HEK293 (cell line): ENCODE measurements around the gene SGMS1.

ENCODE experiments used
- FEZF1 ChIP-seq: fragments of 450-650 bp; formaldehyde crosslinking; IDR thresholded peaks from 2 replicates; pipeline ENCODE4 v1.5.1; 2016; ENCODE audit warnings: missing biosample characterization, missing genetic modification characterization
- MEIS1 ChIP-seq: sonication (generic); formaldehyde crosslinking; IDR thresholded peaks from 2 replicates; pipeline ENCODE4 v1.8.1; 2022; ENCODE audit warnings: missing genetic modification reagents, mild to moderate bottlenecking, borderline replicate concordance
- OSR2 ChIP-seq: fragments of 450-650 bp; formaldehyde crosslinking; IDR thresholded peaks from 2 replicates; pipeline ENCODE4 v1.5.1; 2016; ENCODE audit warnings: missing biosample characterization, missing genetic modification characterization
- OVOL3 ChIP-seq: fragments of 450-650 bp; formaldehyde crosslinking; IDR thresholded peaks from 2 replicates; pipeline ENCODE4 v1.5.1; 2016; ENCODE audit warnings: missing biosample characterization, missing genetic modification characterization
- SALL2 ChIP-seq: fragments of 450-650 bp; formaldehyde crosslinking; IDR thresholded peaks from 2 replicates; pipeline ENCODE4 v1.5.0; 2017; ENCODE audit warnings: missing biosample characterization, mild to moderate bottlenecking, missing genetic modification characterization, borderline replicate concordance
- SETDB1 ChIP-seq: IDR thresholded peaks from one replicate; pipeline ENCODE4 v1.6.1; 2017; ENCODE audit warnings: mild to moderate bottlenecking, low read length, moderate library complexity, mixed read lengths; ENCODE audit not compliant: insufficient read length
- WT1 ChIP-seq: fragments of 450-650 bp; formaldehyde crosslinking; IDR thresholded peaks from 2 replicates; pipeline ENCODE4 v1.5.1; 2016; ENCODE audit warnings: missing biosample characterization, missing genetic modification characterization
- ZBTB10 ChIP-seq: fragments of 450-650 bp; formaldehyde crosslinking; IDR thresholded peaks from 2 replicates; pipeline ENCODE4 v1.5.1; 2016; ENCODE audit warnings: missing biosample characterization, missing genetic modification characterization
- ZBTB20 ChIP-seq: fragments of 450-650 bp; formaldehyde crosslinking; IDR thresholded peaks from 2 replicates; pipeline ENCODE4 v1.5.1; 2016; ENCODE audit warnings: missing biosample characterization, missing genetic modification characterization
- ZBTB26 ChIP-seq: fragments of 450-650 bp; formaldehyde crosslinking; optimal IDR thresholded peaks from 2 replicates; pipeline ENCODE3; 2016; ENCODE audit warnings: missing biosample characterization, mild to moderate bottlenecking, missing genetic modification characterization
- ZFP3 ChIP-seq: fragments of 450-650 bp; formaldehyde crosslinking; IDR thresholded peaks from 2 replicates; pipeline ENCODE4 v1.5.1; 2016; ENCODE audit warnings: low read depth, missing biosample characterization, missing genetic modification characterization
- ZFP41 ChIP-seq: fragments of 450-650 bp; formaldehyde crosslinking; IDR thresholded peaks from 2 replicates; pipeline ENCODE4 v1.5.1; 2016; ENCODE audit warnings: missing biosample characterization, missing genetic modification characterization, borderline replicate concordance
- ZNF140 ChIP-seq: fragments of 450-650 bp; formaldehyde crosslinking; IDR thresholded peaks from 2 replicates; pipeline ENCODE4 v1.5.1; 2016; ENCODE audit warnings: missing biosample characterization, missing genetic modification characterization
- ZNF18 ChIP-seq: fragments of 450-650 bp; formaldehyde crosslinking; IDR thresholded peaks from 2 replicates; pipeline ENCODE4 v1.5.1; 2016; ENCODE audit warnings: missing biosample characterization, missing genetic modification characterization
- ZNF23 ChIP-seq: fragments of 450-650 bp; formaldehyde crosslinking; IDR thresholded peaks from 2 replicates; pipeline ENCODE4 v1.5.1; 2016; ENCODE audit warnings: missing biosample characterization, missing genetic modification characterization, borderline replicate concordance
- ZNF24 ChIP-seq: fragments of 450-650 bp; formaldehyde crosslinking; IDR thresholded peaks from 2 replicates; pipeline ENCODE4 v1.5.1; 2016; ENCODE audit warnings: missing biosample characterization, missing genetic modification characterization
- ZNF398 ChIP-seq: fragments of 450-650 bp; formaldehyde crosslinking; IDR thresholded peaks from 2 replicates; pipeline ENCODE4 v1.5.1; 2017; ENCODE audit warnings: missing biosample characterization, missing genetic modification characterization
- ZNF426 ChIP-seq: fragments of 450-650 bp; formaldehyde crosslinking; IDR thresholded peaks from 2 replicates; pipeline ENCODE4 v1.5.1; 2017; ENCODE audit warnings: missing biosample characterization, missing genetic modification characterization, mild to moderate bottlenecking, inconsistent platforms, moderate library complexity
- ZNF433 ChIP-seq: fragments of 450-650 bp; formaldehyde crosslinking; IDR thresholded peaks from 2 replicates; pipeline ENCODE4 v1.5.1; 2016; ENCODE audit warnings: missing biosample characterization, missing genetic modification characterization, low read depth
- ZNF585B ChIP-seq: fragments of 450-650 bp; formaldehyde crosslinking; IDR thresholded peaks from 2 replicates; pipeline ENCODE4 v1.5.1; 2016; ENCODE audit warnings: missing biosample characterization, missing genetic modification characterization
- ZNF600 ChIP-seq: fragments of 450-650 bp; formaldehyde crosslinking; IDR thresholded peaks from 2 replicates; pipeline ENCODE4 v1.5.1; 2016; ENCODE audit warnings: missing biosample characterization, missing genetic modification characterization
- ZNF610 ChIP-seq: fragments of 450-650 bp; formaldehyde crosslinking; IDR thresholded peaks from 2 replicates; pipeline ENCODE4 v1.5.1; 2016; ENCODE audit warnings: missing biosample characterization, missing genetic modification characterization, borderline replicate concordance
- ZNF701 ChIP-seq: fragments of 450-650 bp; formaldehyde crosslinking; IDR thresholded peaks from 2 replicates; pipeline ENCODE4 v1.5.1; 2016; ENCODE audit warnings: missing biosample characterization, missing genetic modification characterization
- ZNF76 ChIP-seq: fragments of 450-650 bp; formaldehyde crosslinking; IDR thresholded peaks from 2 replicates; pipeline ENCODE4; 2016; ENCODE audit warnings: low read depth, missing biosample characterization, missing genetic modification characterization, borderline replicate concordance
- ZNF768 ChIP-seq: fragments of 450-650 bp; formaldehyde crosslinking; IDR thresholded peaks from 2 replicates; pipeline ENCODE4 v1.5.1; 2018; ENCODE audit warnings: missing biosample characterization, mild to moderate bottlenecking, missing genetic modification characterization
- ZSCAN4 ChIP-seq: fragments of 450-650 bp; formaldehyde crosslinking; IDR thresholded peaks from 2 replicates; pipeline ENCODE4 v1.5.1; 2017; ENCODE audit warnings: missing biosample characterization, missing genetic modification characterization

Gene SGMS1

GRCh38 chr10:50464004-50464409 lies 159.7 kb downstream of the SGMS1 start (continued):
- TF ChIP-seq FEZF1 (tag by site-specific recombination) (peak; percentile 99), ZNF140 (tag by site-specific recombination) (no peak), ZNF18 (tag by site-specific recombination) (peak; percentile 77; the same call in 1 of the 2 replicates), ZNF610 (tag by site-specific recombination) (peak; percentile 93), MEIS1 (CRISPR knock-in tag) (no peak), ZNF433 (tag by site-specific recombination) (no peak), OVOL3 (peak; percentile 98), ZNF768 (tag by site-specific recombination) (no peak; the same call in 1 of the 2 replicates), ZNF701 (tag by site-specific recombination) (no peak), ZNF76 (no peak), ZNF398 (tag by site-specific recombination) (peak; percentile 34; the same call in 1 of the 2 replicates), ZFP41 (tag by site-specific recombination) (no peak), ZNF426 (tag by site-specific recombination) (no peak), ZBTB26 (no peak), WT1 (tag by site-specific recombination) (peak; percentile 99), ZNF24 (tag by site-specific recombination) (peak; percentile 96), SALL2 (tag by site-specific recombination) (no peak), SETDB1 (no peak), ZBTB20 (tag by site-specific recombination) (no peak), ZNF585B (tag by site-specific recombination) (no peak), ZSCAN4 (tag by site-specific recombination) (peak; percentile 67), OSR2 (peak; percentile 100), ZNF23 (no peak), ZFP3 (tag by site-specific recombination) (no peak), ZBTB10 (tag by site-specific recombination) (no peak), ZNF600 (tag by site-specific recombination) (peak; percentile 68)
